GM18520 (cell line): Measurements from ENCODE around the gene ACTMAP.

Experiments used
- ATAC-seq: cut with Tn5 transposase; IDR thresholded peaks from one replicate; pipeline ENCODE4 v1.9.1; 2021; ENCODE audit not compliant: unreplicated experiment

The ACTMAP gene

DNA sequence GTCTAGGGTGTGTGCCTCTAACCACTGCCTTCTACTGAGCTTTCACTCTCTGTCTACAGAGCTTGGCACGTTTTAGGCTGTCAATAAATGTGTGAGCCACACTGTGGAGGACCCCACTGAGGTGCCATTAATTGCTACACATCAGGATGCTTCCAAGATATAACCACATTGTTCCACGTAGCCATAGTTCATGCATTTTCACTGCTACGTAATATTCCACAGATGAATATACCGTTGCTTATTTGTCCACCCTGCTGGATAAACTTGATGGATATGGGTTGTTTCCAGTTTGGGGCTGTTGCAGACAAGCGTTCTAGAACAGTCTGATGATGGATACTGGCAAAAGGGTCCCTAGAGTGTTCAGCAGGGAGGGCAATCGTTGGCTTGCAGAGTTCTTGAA, 48.5 kb downstream of the ACTMAP start:
- ATAC-seq: no peak

DNA sequence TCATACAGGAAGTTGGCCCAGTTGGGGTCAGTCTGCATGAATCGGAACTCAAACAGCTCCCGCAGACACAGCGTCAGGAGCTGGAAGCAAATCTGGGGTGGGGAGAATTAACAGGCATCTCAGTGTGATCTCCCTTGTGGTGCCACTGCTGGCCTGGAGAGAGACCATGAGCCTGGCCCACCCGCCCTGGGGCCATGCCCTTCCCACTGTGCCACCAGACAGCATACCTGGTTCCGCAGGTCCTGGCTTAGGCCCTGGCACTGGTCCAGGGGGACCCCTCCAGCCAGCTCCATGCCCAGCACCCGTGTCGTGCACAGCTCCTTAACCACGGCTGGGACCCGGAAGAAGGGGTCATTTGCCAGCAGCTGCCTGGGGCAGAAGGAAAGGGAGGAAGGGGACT, 50.2 kb downstream of the ACTMAP start:
- no peak for ATAC-seq

DNA sequence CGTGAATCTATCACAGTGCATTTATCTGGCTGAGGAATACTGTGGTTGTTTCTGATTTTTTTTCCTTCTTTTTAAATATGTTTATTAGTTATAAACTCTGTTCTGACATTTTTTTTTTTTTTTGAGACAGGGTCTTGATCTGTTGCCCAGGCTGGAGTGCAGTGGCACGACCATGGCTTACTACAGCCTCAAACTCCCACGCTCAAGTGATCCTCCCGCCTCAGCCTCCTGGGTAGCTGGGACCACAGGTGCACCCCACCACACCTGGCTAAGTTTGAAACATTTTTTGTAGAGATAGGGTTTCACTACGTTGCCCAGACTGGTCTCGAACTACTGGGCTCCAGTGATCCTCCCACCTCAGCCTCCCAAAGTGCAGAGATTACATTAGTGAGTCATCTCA, 53.3 kb downstream of the ACTMAP start:
- no peak for ATAC-seq

DNA sequence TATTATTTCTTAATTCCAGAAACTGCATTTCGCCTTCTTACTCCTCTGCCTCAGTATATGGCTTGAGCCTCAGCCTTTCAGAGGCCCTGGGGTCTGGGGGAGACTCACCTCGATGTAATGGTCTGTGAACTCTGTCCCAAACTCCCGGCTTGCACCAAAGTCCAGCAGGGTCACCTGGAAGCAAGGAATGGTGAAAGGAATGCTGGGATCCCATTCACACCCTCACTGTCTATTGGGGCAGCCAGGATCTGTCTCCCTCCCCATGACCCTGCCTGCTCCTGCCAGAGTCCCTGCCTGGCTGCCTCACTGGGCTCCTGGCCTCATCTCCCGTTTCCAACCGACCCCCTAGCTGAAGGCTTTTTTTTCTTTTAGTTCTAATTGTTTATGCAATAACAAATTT, 54.4 kb downstream of the ACTMAP start:
- ATAC-seq: no peak

DNA sequence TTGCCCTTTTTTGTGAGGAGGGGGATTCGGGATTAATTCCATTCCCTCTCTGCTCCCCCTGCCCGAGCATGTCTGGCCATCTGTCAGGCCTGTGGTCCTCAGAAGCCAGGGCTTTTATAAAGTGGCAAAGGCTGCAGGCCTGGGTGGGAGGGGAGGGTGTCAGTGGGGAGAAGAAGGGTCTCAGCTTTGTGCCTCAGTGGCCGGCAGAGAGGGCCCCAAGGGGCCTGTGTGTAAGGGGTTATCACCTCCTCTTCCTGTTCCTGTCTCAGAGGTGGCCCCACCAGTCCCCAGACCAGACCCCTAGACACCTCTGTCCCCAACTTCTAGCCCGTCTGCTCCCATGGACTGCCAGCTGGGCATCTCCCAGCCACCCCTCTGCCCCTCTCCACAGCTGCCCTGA, 56.4 kb downstream of the ACTMAP start:
- no peak for ATAC-seq

DNA sequence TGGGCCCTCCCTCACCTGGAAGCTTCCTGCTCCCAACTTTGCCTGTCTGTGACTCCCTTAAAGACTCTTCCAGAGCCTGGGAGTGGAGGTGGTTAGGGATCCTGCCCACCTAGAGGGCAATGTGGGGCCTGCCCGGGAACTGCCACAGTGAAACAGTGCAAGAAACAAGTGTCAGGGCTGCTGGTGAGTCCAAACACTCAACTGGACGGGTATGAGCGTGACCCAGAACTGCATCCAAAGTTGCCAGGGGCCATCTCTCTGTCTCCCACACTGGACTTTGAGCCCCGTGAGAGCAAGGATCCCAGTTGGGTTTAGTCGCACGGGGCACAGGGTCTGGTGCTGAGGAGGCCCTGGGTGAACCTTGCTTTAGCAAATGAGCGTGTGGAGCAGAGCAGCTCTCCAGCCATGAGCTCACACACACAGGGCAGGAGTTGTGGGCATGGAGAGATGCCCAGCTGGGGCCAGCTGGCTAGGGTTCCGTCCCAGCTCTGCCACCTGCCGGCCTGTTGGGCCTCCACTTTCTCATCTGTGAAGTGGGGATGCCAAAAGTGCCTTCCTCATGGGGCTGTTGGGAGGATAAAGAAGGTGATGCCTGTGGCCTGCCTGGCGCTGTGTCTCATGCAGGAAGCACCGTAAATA, 57.0 kb downstream of the ACTMAP start:
- no peak for ATAC-seq

DNA sequence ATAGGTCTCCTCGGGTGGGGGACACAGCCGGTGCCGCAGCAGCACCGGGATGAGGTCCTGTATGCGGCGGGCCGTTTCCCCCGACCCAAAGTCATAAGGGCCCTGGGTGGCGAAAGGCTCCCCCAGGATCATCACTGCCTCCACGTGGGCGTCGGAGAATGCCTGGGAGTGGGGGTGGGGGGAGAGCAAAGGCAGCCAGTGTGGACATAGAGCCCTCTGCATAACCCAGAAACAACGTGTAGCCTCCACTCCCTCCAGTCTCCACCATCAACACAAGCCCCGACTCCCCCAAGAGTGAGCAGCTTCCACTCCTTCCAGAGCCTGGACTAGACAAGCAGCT, 58.1 kb downstream of the ACTMAP start:
- ATAC-seq: no peak

DNA sequence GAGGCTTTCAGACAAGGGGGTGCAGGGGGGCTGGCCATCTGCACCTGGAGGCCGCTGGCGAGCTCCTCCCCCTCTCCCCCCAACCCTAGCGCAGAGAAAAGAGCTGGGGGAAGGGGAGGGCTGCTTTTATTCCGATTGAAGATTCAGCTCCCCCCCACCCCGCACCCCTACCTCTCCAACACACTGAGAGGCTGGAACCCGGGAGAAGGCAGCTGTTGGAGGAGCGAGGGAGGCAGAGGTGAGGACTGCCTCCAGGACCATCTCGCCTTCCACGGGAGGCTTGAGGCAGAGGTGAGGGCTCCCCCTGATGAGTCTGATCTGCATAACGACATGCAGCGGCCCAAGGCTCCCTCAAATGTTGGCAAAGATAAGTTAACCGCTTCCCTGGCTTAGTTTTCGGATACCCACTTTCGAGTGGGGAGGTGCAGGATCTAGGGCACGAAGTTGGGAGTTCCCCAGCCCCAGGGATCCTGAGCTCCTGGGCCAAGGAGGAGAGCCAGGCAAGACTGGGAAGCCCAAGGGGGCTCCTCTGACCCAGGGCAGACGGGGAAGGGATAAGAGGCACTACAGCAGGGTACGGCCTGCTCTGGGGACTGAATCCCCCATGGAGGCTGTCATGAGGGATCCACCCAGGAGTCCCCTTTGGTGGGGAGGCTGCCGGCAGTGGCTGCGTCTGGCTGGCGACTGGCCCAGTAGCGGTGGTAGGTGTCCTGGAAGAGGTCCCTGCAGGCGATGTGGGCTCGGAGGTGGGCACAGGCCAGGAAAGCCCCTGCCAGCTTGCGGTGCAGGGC, 58.7 kb downstream of the ACTMAP start:
- no peak for ATAC-seq
